BLaER1 treated with 17β-estradiol and CSF1 and Interleukin-3, amounts not matched to agents 10 nM and 100 nM (cell line): ENCODE data around the gene NPIPB12.
"Not testable (repeated sequence)": the region's sequence is repeated elsewhere in the genome, so short reads cannot be mapped to it uniquely, and the experiment has no call there.

Source experiments
- H3K27ac ChIP-seq, 11 experiments: shearing (Covaris generic); formaldehyde crosslinking; 2 replicates each; pipeline ENCODE4 v1.8.1; 2022
- H3K27me3 ChIP-seq, 11 experiments: shearing (Covaris generic); formaldehyde crosslinking; 2 replicates each; pipeline ENCODE4 v1.8.1; 2022
- H3K36me3 ChIP-seq, 11 experiments: shearing (Covaris generic); formaldehyde crosslinking; 2 replicates each; pipeline ENCODE4 v1.8.1; 2022
- H3K4me1 ChIP-seq, 10 experiments: shearing (Covaris generic); formaldehyde crosslinking; 2 replicates each; pipeline ENCODE4 v1.8.1; 2022
- H3K4me2 ChIP-seq, 11 experiments: shearing (Covaris generic); formaldehyde crosslinking; 2 replicates each; pipeline ENCODE4 v1.8.1; 2022
- H3K4me3 ChIP-seq, 10 experiments: shearing (Covaris generic); formaldehyde crosslinking; 2 replicates each; pipeline ENCODE4 v1.8.1; 2022
- H3K9ac ChIP-seq, 11 experiments: shearing (Covaris generic); formaldehyde crosslinking; 2 replicates each; pipeline ENCODE4 v1.8.1; 2022
- H3K9me3 ChIP-seq, 11 experiments: shearing (Covaris generic); formaldehyde crosslinking; replicated peaks in 1 of 11; 2 replicates each; pipeline ENCODE4 v1.8.1; 2022
- H4K20me1 ChIP-seq, 11 experiments: shearing (Covaris generic); formaldehyde crosslinking; 2 replicates each; pipeline ENCODE4 v1.8.1; 2022

NPIPB12 gene

DNA sequence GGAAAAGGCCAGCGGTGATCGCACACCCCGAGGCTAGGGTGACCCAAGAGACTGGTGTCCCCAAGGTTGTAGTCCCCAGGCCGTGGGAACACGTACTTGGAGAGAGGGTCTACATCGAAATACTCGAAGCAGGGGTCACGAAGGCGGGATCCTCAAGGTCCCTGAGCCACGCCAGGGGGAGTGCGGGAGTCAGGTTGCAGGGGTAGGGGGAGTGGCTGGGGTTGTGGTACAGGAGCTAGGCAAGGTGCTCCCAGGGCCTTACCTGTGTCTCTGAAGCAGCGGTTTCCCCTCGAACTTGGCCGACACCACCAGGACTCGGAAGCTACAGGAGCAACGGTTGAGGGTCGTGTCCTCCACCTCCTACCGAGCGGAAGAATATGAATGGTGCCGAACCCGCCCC, 52.5 kb downstream of the NPIPB12 start:
- not testable (repeated sequence) for H3K9ac ChIP-seq, H3K36me3 ChIP-seq, H3K4me3 ChIP-seq, H3K27ac ChIP-seq, H3K9me3 ChIP-seq, H4K20me1 ChIP-seq, H3K4me1 ChIP-seq, H3K27me3 ChIP-seq, H3K4me2 ChIP-seq
